Neutrophil (primary cell): Measurements from ENCODE around the gene TJP3.

Experiments used
- H3K27ac ChIP-seq: fragments of 200-600 bp; sonication (generic); 2 replicates; pipeline ENCODE4 v1.5.1; 2016; ENCODE audit warnings: mild to moderate bottlenecking, moderate library complexity
- H3K27me3 ChIP-seq: fragments of 200-600 bp; sonication (generic); 2 replicates; pipeline ENCODE4 v1.6.0; 2016; ENCODE audit warnings: mild to moderate bottlenecking
- H3K36me3 ChIP-seq: fragments of 200-600 bp; sonication (generic); 2 replicates; pipeline ENCODE4 v1.5.1; 2017
- H3K4me1 ChIP-seq, 2 experiments: fragments of 200-600 bp in 1 of 2; sonication (generic) in 1 of 2; 1 replicate in 1 of 2; 2 replicates in 1 of 2; pipeline versions ENCODE4 v1.5.1 to v1.6.1; 2013 to 2016; ENCODE audit warnings: low read depth in 1 of 2, low read length in 1 of 2, mild to moderate bottlenecking in 1 of 2, moderate library complexity in 1 of 2; ENCODE audit not compliant: control insufficient read depth in 1 of 2, insufficient read depth in 1 of 2
- H3K4me3 ChIP-seq, 2 experiments: fragments of 200-600 bp in 1 of 2; sonication (generic) in 1 of 2; 1 replicate in 1 of 2; 2 replicates in 1 of 2; pipeline ENCODE4 v1.5.1; 2013 to 2016; ENCODE audit warnings: low read depth in 1 of 2, low read length in 1 of 2, mild to moderate bottlenecking in 1 of 2, moderate library complexity in 1 of 2
- H3K9me3 ChIP-seq: fragments of 200-600 bp; sonication (generic); 2 replicates; pipeline ENCODE4 v1.5.1; 2016
- TF ChIP-seq, protein P1 (sequence below): fragments of 200-600 bp; sonication (generic); IDR thresholded peaks from 2 replicates; pipeline ENCODE4 v1.5.1; 2016; ENCODE audit warnings: antibody characterized with exemption

Gene TJP3

DNA sequence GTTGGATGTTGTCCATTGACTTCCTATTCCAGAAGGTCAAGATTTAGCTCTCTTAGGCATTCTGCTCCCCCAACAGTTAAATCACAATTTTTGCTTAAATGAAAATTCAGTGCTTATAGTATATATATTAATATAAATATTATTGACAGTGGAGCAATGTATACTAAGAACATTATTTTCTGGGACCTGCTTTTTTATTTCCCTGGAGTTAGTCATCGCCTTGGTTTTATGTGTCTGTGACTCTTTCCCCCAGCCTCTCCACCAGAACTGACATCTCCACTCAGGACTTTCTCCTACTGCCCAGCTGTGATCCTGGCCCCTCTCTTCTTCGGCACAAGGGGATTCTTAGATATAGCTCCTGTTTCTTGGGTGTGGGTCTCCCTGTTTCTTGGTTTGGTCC is 88.2 kb downstream of the TJP3 start:
- H3K27ac ChIP-seq = no peak overlapping the region
- H3K4me1 ChIP-seq = peaks cover 9 to 12% of the 10 kb centered on the region in 2 experiments
- no peak overlapping the region for H3K4me3 ChIP-seq
- TF ChIP-seq, protein P1, sequence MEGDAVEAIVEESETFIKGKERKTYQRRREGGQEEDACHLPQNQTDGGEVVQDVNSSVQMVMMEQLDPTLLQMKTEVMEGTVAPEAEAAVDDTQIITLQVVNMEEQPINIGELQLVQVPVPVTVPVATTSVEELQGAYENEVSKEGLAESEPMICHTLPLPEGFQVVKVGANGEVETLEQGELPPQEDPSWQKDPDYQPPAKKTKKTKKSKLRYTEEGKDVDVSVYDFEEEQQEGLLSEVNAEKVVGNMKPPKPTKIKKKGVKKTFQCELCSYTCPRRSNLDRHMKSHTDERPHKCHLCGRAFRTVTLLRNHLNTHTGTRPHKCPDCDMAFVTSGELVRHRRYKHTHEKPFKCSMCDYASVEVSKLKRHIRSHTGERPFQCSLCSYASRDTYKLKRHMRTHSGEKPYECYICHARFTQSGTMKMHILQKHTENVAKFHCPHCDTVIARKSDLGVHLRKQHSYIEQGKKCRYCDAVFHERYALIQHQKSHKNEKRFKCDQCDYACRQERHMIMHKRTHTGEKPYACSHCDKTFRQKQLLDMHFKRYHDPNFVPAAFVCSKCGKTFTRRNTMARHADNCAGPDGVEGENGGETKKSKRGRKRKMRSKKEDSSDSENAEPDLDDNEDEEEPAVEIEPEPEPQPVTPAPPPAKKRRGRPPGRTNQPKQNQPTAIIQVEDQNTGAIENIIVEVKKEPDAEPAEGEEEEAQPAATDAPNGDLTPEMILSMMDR = no peak
- H3K36me3 ChIP-seq = no peaks in the 10 kb centered on the region
- H3K27me3 ChIP-seq = peaks cover 33% of the 10 kb centered on the region
- H3K9me3 ChIP-seq = no peaks in the 10 kb centered on the region

DNA sequence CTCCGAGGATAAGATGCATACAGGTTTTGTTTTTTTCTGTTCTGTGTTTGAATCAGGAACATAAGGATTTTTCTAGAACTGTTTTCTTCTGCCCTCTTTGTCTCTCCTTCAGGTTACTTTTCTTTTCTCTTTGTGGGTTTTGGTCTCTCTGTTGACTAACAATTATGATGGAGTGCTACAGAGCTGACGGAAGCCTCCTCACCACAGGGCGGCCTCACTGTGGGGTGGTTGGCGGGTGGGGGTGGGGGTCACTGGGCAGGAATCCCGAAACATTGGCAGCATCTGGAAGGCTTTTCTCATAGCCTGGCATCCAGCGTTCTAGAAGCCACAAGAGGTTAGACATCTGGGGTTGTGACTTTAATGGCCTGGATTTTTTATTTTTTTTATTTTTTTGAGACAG is 90.0 kb downstream of the TJP3 start:
- H3K9me3 ChIP-seq = no peaks in the 10 kb centered on the region
- H3K27ac ChIP-seq = no peak overlapping the region
- H3K4me1 ChIP-seq = peaks cover 16 to 21% of the 10 kb centered on the region in 2 experiments
- TF ChIP-seq, protein P1 = no peak
- no peaks in the 10 kb centered on the region for H3K36me3 ChIP-seq
- H3K27me3 ChIP-seq = peaks cover 51% of the 10 kb centered on the region
- no peak overlapping the region for H3K4me3 ChIP-seq
